Loucy (cell line): ENCODE results near the gene MAN1B1.

Experiments used
- CTCF ChIP-seq: fragments of 200-600 bp; sonication (generic); conservative IDR thresholded peaks from 2 replicates; pipeline ENCODE4 v1.5.1; 2014; ENCODE audit warnings: mild to moderate bottlenecking, antibody characterized with exemption, low read length
- EZH2phosphoT487 ChIP-seq: fragments of 200-600 bp; IDR thresholded peaks from 2 replicates; pipeline ENCODE4 v1.6.1; 2018; ENCODE audit warnings: antibody characterized with exemption, mild to moderate bottlenecking, moderate library complexity, borderline replicate concordance

GRCh38 chr9:137111788-137112563 lies 25.2 kb downstream of the MAN1B1 start:
- no peak for TF ChIP-seq CTCF
- TF ChIP-seq EZH2phosphoT487 = no peak
